GM23248 (cell line): ENCODE results near the gene TTC28. TPM values are rescaled to one million over a fixed set of nuclear protein-coding genes. Genes with fewer than 3 reads are reported as not detected.

Experiments used
- DNase-seq: peaks from one replicate; pipeline ENCODE4 v3.0.0-alpha.2; 2015
- H2AFZ ChIP-seq: fragments of 200-600 bp; sonication (generic); 2 replicates; pipeline ENCODE4 v1.6.1; 2016; ENCODE audit warnings: antibody characterized with exemption
- H3F3A ChIP-seq: fragments of 200-600 bp; sonication (generic); 2 replicates; pipeline ENCODE4 v1.6.1; 2016; ENCODE audit warnings: mild to moderate bottlenecking, antibody characterized with exemption, mixed run types; ENCODE audit not compliant: insufficient read depth
- H3K27ac ChIP-seq: fragments of 200-600 bp; sonication (generic); 2 replicates; pipeline ENCODE4 v1.5.1; 2016; ENCODE audit warnings: mild to moderate bottlenecking
- H3K27me3 ChIP-seq: fragments of 200-600 bp; sonication (generic); replicated peaks from 2 replicates; pipeline ENCODE4 v1.6.1; 2016; ENCODE audit warnings: mild to moderate bottlenecking; ENCODE audit not compliant: insufficient read depth
- H3K36me3 ChIP-seq: fragments of 200-600 bp; sonication (generic); 2 replicates; pipeline ENCODE4 v1.6.1; 2016; ENCODE audit warnings: low read depth, mild to moderate bottlenecking
- H3K4me1 ChIP-seq: fragments of 200-600 bp; sonication (generic); 2 replicates; pipeline ENCODE4 v1.6.1; 2016; ENCODE audit warnings: mild to moderate bottlenecking; ENCODE audit not compliant: insufficient read depth
- H3K4me2 ChIP-seq: fragments of 200-600 bp; sonication (generic); one replicate; pipeline ENCODE4 v1.6.1; 2016; ENCODE audit warnings: mild to moderate bottlenecking; ENCODE audit not compliant: unreplicated experiment
- H3K4me3 ChIP-seq: fragments of 200-600 bp; sonication (generic); 2 replicates; pipeline ENCODE4 v1.5.1; 2016; ENCODE audit warnings: mild to moderate bottlenecking
- H3K79me2 ChIP-seq: fragments of 200-600 bp; sonication (generic); 2 replicates; pipeline ENCODE4 v1.6.1; 2016; ENCODE audit warnings: mild to moderate bottlenecking; ENCODE audit not compliant: insufficient read depth
- H3K9ac ChIP-seq: fragments of 200-600 bp; sonication (generic); 2 replicates; pipeline ENCODE4 v1.6.1; 2016; ENCODE audit warnings: mild to moderate bottlenecking
- H3K9me2 ChIP-seq: fragments of 200-600 bp; sonication (generic); 2 replicates; pipeline ENCODE4 v1.6.1; 2016; ENCODE audit warnings: mixed run types, mild to moderate bottlenecking, moderate library complexity; ENCODE audit not compliant: insufficient read depth
- H3K9me3 ChIP-seq: fragments of 200-600 bp; sonication (generic); one replicate; pipeline ENCODE4 v1.6.1; 2017; ENCODE audit warnings: low read depth
- H4K20me1 ChIP-seq: fragments of 200-600 bp; sonication (generic); 2 replicates; pipeline ENCODE4 v1.6.0; 2016; ENCODE audit not compliant: insufficient read depth
- EZH2 ChIP-seq: fragments of 200-600 bp; sonication (generic); IDR thresholded peaks from 2 replicates; pipeline ENCODE4 v1.6.1; 2018; ENCODE audit warnings: antibody characterized with exemption, mild to moderate bottlenecking; ENCODE audit not compliant: insufficient read depth, poor library complexity, severe bottlenecking
- EZH2phosphoT487 ChIP-seq: fragments of 200-600 bp; sonication (generic); IDR thresholded peaks from 2 replicates; pipeline ENCODE4 v1.6.1; 2018; ENCODE audit warnings: antibody characterized with exemption, moderate library complexity, mild to moderate bottlenecking, low read depth; ENCODE audit not compliant: insufficient read depth
- WGBS, 2 experiments: methylation state at CpG; one replicate each; pipeline ENCODE4 v1.1.6; 2015 to 2017; ENCODE audit warnings: low lambda C conversion rate in 2 of 2, low coverage in 1 of 2; ENCODE audit errors: missing lambda C conversion rate in 2 of 2; 5-methylcytosine and 5-hydroxymethylcytosine counted together
- in situ Hi-C: fragments of 300-500 bp; cut with MboI; formaldehyde crosslinking; loops from 2 replicates; pipeline ENCODE4 v1.15.0; 2020
- polyA plus RNA-seq: library from polyadenylated mRNA; unstranded; fragments of >200 nt; fragmentation: Nextera tagmentation; extraction: Ambion mirVana; gene quantifications from 2 replicates; pipeline ENCODE4 v1.2.1, GENCODE V29; 2016
- total RNA-seq: library from RNA; depleted of rRNA; stranded (reverse); fragments of >200 nt; shearing (Covaris generic); gene quantifications from 2 replicates; pipeline ENCODE4 v1.2.3, GENCODE V29; 2014

Gene TTC28
- total and polyA plus RNA-seq, 2 experiments from 2014 or later: 12.5 to 41.9 TPM

GRCh38 chr22:28002863-28003565 is 676.6 kb downstream of the TTC28 start:
- in situ Hi-C loops: no loop called here
- H3K4me2 ChIP-seq: no peak overlapping the region
- no peaks in the 10 kb centered on the region; the same call in 1 of the 2 replicates for H3K36me3 ChIP-seq
- no peak overlapping the region for H2AFZ ChIP-seq
- no peaks in the 10 kb centered on the region for H4K20me1 ChIP-seq
- H3K79me2 ChIP-seq: no peaks in the 10 kb centered on the region
- TF ChIP-seq EZH2 (no peak), EZH2phosphoT487 (no peak)
- no peak overlapping the region for H3K27ac ChIP-seq
- DNase-seq: peak; percentile 52
- H3K4me1 ChIP-seq: peaks cover 5% of the 10 kb centered on the region; the same call in 1 of the 2 replicates
- H3K9me2 ChIP-seq: no peaks in the 10 kb centered on the region
- H3F3A ChIP-seq: no peaks in the 10 kb centered on the region
- no peak overlapping the region for H3K4me3 ChIP-seq
- no peaks in the 10 kb centered on the region for H3K9me3 ChIP-seq
- no peaks in the 10 kb centered on the region for H3K27me3 ChIP-seq
- no peak overlapping the region for H3K9ac ChIP-seq
- 69 to 77% methylated on average over 8 of the region's 8 CpGs for WGBS, 2 experiments

DNA sequence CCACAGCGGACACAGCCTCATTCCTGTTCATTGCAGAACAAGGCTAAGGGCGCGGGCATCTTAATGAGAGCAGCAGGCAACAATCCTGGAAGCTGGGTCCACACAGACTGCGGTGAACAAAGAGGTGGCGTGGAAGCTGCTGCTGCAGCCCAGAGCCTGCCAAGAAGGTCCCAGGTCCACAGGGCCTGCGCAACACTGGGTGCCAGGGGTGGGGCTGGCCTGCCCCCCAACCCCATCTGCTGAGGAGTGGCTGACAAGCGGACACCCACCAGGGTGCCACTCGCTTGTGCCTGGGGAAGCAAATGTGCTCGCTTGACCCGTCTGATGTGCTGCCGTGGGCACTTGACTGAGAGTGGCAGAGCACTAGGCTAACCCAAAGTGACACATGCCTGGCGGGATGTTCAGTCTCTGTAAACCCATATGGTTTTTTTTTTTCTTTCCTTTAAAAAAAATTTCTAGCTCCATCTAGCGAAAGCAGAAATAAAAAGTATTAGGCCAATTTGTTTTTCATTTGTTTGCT is 677.4 kb downstream of the TTC28 start:
- WGBS, 2 experiments: 74 to 75% methylated on average over 13 of the region's 13 CpGs
- no peaks in the 10 kb centered on the region for H3K9me2 ChIP-seq
- peak; percentile 57 for DNase-seq

GRCh38 chr22:28001171-28001835 is 678.3 kb downstream of the TTC28 start:
- TF ChIP-seq EZH2 (no peak), EZH2phosphoT487 (no peak)
- no peak overlapping the region for H3K27ac ChIP-seq
- 94 to 97% methylated on average over 24 of the region's 25 CpGs for WGBS, 2 experiments
- no peak for DNase-seq
- H3K9ac ChIP-seq: no peak overlapping the region
- no peaks in the 10 kb centered on the region; the same call in 1 of the 2 replicates for H3K36me3 ChIP-seq
- no peak overlapping the region for H3K4me2 ChIP-seq
- H3F3A ChIP-seq: no peaks in the 10 kb centered on the region
- H3K79me2 ChIP-seq: no peaks in the 10 kb centered on the region
- H3K9me2 ChIP-seq: no peaks in the 10 kb centered on the region
- H4K20me1 ChIP-seq: no peaks in the 10 kb centered on the region
- no peak overlapping the region for H2AFZ ChIP-seq
- no peak overlapping the region for H3K4me3 ChIP-seq
- peaks cover 3% of the 10 kb centered on the region; the same call in 1 of the 2 replicates for H3K4me1 ChIP-seq
- H3K9me3 ChIP-seq: no peaks in the 10 kb centered on the region
- H3K27me3 ChIP-seq: no peaks in the 10 kb centered on the region
- in situ Hi-C loops: no loop called here

More for the DNA sequence above, 677.4 kb downstream of the TTC28 start:
- no peak overlapping the region for H3K4me3 ChIP-seq
- H3K9me3 ChIP-seq: no peaks in the 10 kb centered on the region
- H3K79me2 ChIP-seq: no peaks in the 10 kb centered on the region
- no peak overlapping the region for H3K9ac ChIP-seq
- no peak overlapping the region for H3K4me2 ChIP-seq
- no peaks in the 10 kb centered on the region; the same call in 1 of the 2 replicates for H3K36me3 ChIP-seq
- no peak for TF ChIP-seq EZH2
- TF ChIP-seq EZH2phosphoT487: no peak
- in situ Hi-C loops: no loop called here
- peaks cover 5% of the 10 kb centered on the region; the same call in 1 of the 2 replicates for H3K4me1 ChIP-seq
- H2AFZ ChIP-seq: no peak overlapping the region
- H3F3A ChIP-seq: no peaks in the 10 kb centered on the region
- no peaks in the 10 kb centered on the region for H4K20me1 ChIP-seq
- no peaks in the 10 kb centered on the region for H3K27me3 ChIP-seq
- H3K27ac ChIP-seq: no peak overlapping the region

GRCh38 chr22:28000361-28000760 is 679.3 kb downstream of the TTC28 start:
- H3K27me3 ChIP-seq: no peaks in the 10 kb centered on the region
- H3K4me1 ChIP-seq: no peaks in the 10 kb centered on the region
- no peaks in the 10 kb centered on the region for H3K9me2 ChIP-seq
- no peak for DNase-seq
- no peak overlapping the region for H3K9ac ChIP-seq
- no peaks in the 10 kb centered on the region for H3F3A ChIP-seq
- no peak for TF ChIP-seq EZH2phosphoT487
- no peak for TF ChIP-seq EZH2
- H2AFZ ChIP-seq: no peak overlapping the region
- no peaks in the 10 kb centered on the region for H3K9me3 ChIP-seq
- H3K27ac ChIP-seq: no peak overlapping the region
- in situ Hi-C loops: no loop called here
- H3K4me3 ChIP-seq: no peak overlapping the region
- H3K4me2 ChIP-seq: no peak overlapping the region
- H3K79me2 ChIP-seq: no peaks in the 10 kb centered on the region
- H4K20me1 ChIP-seq: no peaks in the 10 kb centered on the region
- WGBS, 2 experiments: 96 to 98% methylated on average over 9 of the region's 9 CpGs
- H3K36me3 ChIP-seq: no peaks in the 10 kb centered on the region; the same call in 1 of the 2 replicates
